GM19043 (cell line): ENCODE results near the gene RET.
"Not testable (repeated sequence)": the region's sequence is repeated elsewhere in the genome, so short reads cannot be mapped to it uniquely, and the experiment has no call there.

Experiments used
- ATAC-seq: cut with Tn5 transposase; IDR thresholded peaks from one replicate; pipeline ENCODE4 v1.9.1; 2021; ENCODE audit warnings: low read depth; ENCODE audit not compliant: unreplicated experiment

Gene RET

DNA sequence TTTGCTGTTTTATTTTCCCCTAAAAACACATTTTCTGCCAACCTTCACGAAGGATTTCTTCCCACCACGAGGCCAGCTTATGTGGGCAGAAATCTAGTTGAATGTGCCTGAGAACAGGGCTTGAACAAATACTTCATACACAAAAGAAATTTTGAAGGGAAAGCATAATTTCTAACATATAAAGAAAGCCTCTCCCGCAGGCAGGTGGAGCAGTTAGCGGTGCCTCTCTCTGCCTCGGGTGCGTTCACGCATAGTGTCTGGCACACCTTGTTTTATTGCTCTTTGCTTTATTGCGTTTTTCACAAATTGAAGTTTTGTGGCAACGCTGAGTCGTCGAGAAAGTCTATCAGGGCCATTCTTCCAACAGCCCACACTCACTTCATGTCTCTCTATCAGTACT lies 54.4 kb downstream of the RET start:
- no peak for ATAC-seq

DNA sequence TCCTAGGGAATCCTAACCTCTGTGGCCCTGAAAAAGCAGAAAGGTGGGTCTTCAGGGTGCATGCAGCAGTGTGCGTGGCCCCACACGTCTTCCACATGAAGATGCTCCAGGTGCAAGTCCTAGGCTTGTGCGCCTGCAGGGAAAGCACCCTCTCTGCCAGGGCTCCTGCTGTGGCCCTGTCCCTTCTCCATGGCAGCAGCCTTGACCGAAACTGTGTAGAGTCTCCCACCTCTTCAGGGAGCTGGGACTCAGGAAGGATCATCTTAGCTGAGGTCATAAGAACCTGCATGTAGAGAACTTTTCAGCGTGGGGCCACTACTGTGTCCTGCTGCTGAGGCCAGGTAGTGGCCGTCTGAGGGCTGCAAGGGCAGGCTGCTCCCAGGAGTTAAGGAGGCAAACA lies 55.0 kb downstream of the RET start:
- ATAC-seq = no peak

DNA sequence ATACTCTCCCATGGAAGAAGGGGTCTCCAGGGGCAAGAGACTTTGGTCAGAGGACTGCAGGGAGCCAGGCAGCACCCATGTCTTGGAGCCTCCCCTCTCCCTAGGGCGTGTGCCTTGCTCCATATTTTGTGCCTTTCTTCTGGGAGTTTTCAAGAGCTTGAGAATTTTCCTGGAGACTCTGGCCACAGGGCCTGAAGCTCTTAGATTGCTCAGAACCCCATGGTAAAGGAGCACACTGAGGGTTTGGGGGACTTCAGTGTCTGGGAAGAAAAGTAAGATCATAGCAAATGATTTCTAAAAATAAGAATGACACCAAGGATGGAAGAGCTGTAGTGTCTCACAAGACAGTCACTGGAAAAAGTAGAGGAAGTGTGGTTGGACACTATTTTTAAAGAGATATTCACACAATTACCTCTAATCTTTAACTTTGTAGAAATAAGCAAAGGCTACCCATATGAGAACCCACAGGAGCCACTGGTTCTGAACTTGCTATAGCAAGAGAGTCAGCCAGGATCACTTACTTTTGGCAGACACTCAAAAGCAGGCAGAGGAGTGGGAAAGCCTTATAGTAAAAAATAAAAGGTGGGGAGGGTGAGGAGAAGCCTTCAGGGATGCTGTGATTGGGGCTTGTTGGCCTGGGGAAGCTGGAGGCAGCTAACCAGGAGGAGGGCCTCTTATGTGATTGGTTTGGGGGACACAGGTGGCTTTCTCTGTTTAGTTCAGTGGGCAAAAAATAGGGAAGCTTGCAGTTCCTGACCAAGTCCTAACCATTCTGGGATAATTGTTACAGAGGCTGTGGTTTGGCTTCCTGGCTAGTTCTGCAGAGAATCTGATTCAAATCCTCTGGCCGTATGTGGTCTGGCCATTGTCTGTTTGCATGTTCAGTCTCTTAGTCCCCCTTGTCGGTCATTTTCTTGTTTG lies 56.3 kb downstream of the RET start:
- no peak for ATAC-seq

DNA sequence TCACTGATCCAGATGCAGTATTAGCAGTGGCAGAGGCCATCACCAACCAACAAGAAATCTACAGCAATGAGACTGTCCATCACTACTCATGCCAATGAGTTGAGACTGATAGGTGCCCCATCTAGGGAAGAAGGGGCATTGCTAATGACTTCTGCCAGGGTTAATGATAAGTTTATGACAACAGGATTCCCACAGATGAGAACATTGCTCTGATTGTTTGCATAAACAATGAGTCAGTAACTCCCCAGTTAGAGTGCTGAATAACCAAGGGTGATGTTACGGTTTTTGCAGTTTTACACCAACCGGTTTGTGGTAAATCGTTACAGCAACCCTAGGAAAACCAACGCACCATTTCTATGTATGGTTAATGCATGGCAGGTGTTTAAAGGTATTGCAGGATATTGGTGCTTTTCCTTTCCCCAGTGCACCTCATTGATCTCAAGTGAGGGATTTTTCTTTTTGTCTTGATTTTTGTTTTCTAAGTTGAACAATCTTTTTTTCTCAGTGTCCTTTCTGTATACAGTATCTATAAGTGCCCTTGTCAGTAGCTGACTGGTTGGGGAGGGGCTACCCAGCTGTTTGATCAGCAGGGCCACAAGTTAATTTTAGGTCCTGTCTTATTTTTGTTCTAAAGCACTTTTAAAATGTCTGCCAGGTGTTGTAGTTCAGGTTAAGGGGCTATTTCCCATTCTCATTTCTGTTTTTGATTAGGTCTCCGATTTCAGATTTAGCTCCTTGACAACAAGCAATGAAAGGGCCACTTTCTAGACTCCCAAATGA lies 57.4 kb downstream of the RET start:
- no peak for ATAC-seq

DNA sequence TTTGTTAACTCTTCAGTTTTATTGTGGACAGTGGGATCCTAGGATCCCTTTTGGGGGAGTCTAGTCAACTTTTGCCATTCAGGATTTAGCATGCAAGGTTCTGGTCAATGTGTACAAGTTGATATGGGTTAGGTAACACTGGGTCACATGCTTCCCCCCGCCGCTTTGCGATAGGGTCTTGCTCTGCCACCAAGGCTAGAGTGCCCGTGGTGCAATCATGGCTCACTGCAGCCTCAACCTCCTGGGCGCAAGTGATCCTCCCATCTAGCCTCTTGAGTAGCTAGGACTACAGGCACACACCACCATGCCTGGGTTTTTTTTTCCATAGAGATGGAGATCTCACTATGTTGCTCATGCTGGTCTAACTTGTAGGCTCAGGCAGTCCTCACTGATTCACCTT lies 58.2 kb downstream of the RET start:
- no peak for ATAC-seq

DNA sequence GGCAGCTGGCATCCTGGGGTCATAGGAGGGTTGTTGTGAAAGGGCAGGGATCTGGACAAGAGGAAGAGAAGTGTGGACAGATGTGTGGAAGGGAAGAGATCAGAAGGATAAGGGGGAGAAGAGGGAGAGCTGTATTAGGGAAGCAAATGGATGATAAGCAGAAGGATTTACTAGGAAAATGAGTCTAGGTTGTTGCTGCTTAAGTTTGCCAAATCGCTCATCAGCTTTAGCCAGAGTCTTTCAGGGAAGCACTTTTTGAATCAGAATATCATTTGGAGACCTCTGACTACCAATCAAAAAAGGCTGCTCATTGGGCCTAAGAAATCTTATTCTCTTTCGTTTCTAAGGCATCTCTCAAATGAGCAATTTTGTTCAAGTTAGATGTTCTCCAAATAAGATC lies 58.8 kb downstream of the RET start:
- ATAC-seq = no peak

DNA sequence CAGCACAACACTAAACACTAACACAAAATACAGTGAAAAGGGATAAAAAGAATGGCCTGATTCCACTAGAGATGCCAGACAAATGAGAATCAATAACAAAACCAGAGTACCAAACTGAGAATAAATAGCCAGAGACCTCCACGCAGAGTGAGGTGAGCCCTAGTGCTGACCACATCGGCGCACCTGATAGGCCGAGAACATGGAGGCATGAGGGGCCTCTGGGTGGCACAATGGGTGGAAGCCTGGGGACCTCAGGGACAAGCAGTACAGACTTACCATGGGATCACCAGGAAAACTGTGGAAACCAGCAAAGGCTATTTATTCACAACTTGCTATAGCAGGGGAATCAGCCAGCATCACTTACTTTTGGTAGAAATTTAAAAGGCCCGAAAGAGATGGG lies 59.6 kb downstream of the RET start:
- no peak for ATAC-seq

DNA sequence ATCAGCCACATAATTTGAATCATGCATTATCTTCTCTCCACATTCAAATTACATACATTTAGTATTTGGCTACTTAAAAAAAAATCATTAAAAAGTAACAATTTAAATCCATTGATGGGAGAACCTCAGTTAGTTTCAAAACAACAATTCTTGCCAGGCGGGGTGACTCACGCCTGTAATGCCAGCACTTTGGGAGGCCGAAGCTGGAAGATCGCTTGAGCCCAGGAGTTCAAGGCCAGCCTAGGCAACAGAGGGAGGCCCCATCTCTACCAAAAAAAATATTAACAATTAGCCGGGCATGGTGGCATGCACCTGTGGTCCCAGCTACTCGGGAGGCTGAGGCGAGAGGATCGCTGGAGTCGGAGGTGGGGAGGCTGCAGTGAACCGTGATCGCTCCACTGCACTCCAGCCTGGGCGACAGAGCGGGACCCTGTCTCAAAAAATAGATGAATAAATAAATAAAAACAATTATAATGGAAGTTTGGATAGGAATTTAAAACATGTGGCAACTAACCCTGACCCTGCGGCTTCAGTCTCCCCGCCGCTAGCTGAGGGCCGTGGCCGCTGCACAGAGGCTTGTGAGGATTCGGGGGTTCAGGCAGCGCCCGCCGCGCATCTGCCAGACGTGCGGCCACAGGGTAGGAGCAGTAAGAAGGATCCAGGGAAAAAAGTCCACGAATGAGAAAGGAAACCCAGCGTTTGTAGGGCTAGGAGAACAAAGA lies 60.3 kb downstream of the RET start:
- no peak for ATAC-seq

DNA sequence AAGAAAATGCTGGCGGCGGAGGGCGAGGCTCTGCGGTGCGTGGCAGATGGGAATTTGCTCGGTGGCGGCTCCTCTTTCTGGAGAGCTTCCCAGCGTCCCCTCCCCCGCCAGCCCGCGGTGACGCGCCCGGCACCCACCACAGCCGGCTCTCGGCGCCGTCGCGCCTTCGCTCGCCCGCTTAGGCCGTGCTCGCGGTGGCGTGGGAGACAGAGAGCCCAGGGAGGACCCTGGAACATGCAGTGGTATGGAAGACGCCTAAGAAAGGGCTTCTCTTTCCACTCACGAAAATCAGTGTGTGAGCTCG lies 60.8 kb downstream of the RET start:
- ATAC-seq = no peak

DNA sequence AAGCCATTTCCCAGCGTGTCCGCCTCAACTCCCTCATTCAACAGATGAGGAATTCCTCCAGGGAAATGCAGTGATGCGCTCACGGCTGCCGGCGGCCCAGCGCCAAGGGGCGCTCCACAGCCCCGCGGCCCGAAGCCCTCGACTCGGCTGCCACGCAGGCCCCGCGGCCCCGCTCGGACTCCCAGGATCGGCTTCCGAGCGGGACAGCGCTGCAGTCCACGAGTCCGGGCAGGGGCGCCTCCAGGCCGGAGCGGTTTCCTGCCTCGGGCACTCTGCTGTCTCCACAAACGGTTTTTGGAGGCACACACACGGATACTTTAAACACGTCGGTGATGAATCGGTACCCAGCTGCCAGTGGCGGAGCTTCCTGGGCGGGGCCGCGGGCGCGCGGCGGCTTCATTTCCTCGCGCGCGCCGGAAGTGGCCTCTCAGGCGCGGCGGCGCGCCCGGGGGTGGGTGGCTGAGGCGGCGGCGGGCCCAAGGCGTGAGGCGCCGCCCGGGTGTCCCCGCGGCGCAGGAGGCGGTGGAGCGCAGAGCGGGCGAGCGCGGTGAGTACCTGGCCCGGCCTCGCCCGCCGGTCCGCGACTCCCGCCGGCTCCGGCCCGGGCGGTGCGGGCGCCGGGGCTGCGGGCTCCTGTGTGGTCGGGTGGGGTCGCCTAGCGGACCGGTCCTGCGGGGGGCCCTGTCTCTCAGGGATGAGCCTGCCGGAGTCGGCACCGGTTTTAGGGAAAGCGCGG lies 61.3 kb downstream of the RET start, which contains the start of gene CSGALNACT2:
CSGALNACT2 (plus strand) TSS at position 425 of the 736 bp plus-strand sequence. CDS start 16,705 bp downstream, outside the sequence.
- peak; percentile 47 for ATAC-seq

DNA sequence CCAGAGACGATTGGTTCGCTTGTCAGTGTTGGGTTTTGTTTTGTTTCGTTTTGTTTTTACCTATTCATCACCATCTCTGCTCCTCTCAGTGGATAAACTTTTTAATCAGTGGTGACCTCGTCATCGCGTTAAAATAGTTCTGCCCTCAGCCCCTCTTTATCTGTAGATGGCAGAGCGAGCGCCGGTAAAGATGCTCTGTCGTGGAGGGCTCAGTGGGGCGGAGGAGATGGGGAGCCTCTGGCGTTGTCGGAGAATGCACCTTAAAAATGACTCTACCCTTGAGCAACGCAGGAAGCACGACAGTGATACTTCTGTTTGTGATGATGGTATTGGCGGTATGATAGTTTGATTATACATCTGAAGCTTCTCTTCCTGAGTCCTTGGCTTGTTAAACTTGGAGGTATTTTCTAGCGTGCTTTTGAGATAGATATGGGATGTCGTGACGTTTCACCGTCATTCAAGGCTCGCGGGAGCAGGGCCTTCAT lies 61.9 kb downstream of the RET start:
- peak; percentile 26 for ATAC-seq

DNA sequence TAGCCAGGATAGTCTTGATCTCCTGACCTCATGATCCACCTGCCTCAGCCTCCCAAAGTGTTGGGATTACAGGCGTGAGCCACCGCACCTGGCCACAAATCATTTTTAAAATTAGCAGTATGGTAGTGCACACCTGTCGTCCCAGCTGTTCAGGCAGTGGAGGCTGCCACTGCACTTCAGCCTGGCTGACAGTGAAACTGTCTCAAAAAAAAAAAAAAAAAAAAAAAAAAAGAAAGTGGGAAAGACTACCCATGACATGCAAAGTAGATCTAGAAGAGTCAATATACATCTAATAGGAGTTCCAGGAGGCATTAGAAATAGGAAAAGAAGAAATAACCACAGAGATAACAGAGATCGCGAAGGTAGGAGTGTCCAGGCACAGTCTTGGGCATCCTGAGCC lies 64.6 kb downstream of the RET start:
- no peak for ATAC-seq

DNA sequence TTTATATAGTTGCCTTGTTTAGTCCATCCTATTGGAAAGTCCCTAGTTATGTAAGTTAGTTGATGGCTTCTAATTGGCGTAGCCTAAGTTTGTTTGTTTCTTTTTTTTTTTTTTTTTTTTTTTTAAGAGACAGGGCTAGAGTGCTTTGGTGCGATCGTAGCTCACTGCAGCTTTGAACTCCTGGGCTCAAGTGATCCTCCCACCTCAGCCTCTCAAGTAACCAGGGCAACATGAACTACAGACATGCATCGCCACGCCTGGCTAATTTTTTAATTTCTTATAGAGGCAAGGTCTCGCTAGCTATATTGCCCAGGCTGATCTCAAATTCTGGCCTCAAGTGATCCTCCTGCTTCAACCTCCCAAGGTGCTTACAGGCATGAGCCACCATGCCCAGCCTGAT lies 68.4 kb downstream of the RET start:
- ATAC-seq = no peak

DNA sequence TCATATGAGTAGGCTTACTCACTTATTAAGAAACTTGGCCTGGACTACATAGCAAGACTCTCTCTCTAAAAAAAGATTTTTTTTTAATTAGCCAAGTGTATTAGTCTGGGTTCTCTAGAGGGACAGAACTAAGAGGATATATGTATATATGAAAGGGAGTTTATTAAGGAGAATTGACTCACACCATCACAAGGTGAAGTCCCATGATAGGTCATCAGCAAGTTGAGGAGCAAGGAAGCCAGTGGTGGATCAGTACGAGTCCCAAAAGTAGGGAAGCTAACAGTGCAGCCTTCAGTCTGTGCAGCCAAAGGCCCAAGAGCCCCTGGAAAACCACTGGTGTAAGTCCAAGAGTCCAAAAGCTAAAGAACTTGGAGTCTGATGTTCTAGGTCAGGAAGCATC lies 69.1 kb downstream of the RET start:
- ATAC-seq = not testable (repeated sequence)

DNA sequence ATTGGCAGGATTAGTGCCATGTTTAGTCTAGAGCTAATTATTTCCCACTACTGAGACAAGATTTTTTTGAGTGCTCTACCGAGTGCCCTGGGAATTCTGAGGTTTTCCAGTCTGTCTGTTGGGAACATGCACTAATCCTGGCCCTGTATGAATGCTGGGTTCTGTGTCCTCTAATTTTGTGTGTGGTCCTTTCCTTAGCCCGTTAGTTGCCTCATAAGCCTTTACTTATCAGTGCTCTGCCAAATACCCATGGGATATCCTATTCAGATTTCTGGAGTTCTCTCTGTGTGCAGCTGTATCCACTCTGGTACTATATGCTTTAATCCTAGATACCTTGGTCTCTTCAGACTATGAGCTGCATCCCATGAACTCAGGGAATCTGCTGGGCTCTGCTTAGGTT lies 74.5 kb downstream of the RET start:
- ATAC-seq = no peak

DNA sequence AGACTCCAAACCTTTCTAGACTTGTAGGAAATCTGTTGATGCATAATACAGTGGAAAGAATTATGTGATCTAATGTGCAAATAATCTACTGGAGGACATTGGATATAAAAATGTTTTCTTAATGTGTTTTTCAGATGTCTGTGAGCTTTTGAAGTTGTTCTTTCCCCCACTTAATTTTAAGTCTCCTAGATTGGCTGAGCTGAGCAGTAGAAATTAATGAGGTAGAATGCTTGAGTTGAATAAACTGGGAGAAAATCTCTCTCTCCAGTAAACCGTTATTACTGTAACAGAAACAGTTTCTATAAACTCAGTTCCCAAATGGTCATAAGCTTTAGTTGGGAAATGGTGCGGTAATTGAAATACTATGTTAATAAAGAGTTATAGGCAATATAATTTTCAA lies 77.0 kb downstream of the RET start:
- ATAC-seq = no peak

DNA sequence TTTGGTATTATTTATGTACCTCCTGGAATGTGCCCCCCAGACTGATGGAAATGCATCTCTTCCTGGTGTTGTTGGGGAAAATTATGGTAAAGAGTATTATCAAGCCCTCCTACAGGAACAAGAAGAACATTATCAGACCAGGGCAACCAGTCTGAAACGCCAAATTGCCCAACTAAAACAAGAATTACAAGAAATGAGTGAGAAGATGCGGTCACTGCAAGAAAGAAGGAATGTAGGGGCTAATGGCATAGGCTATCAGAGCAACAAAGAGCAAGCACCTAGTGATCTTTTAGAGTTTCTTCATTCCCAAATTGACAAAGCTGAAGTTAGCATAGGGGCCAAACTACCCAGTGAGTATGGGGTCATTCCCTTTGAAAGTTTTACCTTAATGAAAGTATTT lies 78.4 kb downstream of the RET start:
- ATAC-seq = no peak

DNA sequence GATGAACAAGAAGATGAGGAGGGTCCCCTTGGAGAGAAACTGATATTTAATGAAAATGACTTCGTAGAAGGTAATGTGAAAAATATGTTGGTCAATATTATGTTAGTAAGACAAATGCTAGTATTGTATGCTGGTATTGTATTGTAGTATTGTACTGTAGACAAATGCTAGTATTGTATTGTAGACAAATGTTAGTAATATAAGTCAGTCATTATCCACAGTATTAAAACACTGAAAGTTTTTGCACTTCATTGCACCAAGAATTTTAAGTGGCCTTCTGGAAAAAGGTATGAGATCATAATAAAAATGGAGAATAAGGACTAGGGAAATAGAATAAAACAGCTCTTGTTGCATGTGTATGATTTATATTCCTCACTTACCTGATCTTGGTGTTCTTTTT lies 78.9 kb downstream of the RET start:
- ATAC-seq = no peak

DNA sequence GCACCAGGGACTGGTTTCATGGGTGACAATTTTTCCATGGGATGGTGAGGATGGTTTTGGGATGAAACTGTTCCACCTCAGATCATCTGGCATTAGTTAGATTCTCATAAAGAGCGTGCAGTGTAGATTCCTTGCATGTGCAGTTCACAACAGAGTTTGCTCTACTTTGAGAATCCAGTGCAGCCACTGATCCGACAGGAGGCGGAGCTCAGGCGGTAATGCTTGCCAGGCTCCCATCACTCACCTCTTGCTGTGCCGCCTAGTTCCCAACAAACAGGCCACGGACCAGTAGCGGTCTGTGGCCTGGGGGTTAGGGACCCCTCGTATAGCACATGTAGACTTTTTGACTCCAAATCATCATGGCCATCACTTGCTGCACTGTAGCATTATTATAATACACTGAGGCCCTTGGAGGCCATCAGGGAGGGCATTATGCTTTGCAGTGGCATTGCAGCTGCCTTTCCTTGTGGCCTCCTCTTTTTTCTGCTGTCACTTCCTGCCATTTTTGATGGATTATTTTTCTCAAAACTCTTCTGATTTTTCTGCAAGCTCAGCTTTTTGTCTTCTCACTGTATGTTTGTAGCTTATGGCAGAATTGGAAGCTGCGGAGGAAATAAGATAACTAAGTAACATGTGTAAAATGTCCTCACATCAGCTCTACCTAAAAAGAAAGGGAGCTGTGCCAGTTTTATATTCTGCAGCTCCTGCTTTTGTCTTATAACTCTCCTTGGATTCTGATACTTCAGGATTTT lies 79.9 kb downstream of the RET start:
- ATAC-seq = no peak

DNA sequence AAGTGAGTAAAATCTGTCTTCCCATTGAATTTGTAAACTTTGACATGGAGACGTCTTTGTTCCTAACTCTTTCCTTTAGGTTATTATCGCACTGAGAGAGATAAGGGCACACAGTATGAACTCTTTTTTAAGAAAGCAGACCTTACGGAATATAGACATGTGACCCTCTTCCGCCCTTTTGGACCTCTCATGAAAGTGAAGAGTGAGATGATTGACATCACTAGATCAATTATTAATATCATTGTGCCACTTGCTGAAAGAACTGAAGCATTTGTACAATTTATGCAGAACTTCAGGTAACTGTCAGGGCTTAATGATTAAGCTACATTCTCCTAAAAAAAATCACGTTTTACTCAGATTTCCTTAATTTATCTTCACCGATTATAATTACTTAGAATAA lies 81.8 kb downstream of the RET start:
- ATAC-seq = no peak
